GM19395 (cell line): ENCODE measurements around the gene SLC46A1.

Experiments used
- ATAC-seq: cut with Tn5 transposase; IDR thresholded peaks from one replicate; pipeline ENCODE4 v1.9.1; 2021; ENCODE audit warnings: mild to moderate bottlenecking, moderate library complexity; ENCODE audit not compliant: unreplicated experiment

Gene SLC46A1

GRCh38 chr17:28384281-28385036 lies 21.6 kb downstream of the SLC46A1 start:
- ATAC-seq = no peak

- no peak for ATAC-seq
These were observed 24.7 kb downstream of the SLC46A1 start for GRCh38 chr17:28381141-28381825.

DNA sequence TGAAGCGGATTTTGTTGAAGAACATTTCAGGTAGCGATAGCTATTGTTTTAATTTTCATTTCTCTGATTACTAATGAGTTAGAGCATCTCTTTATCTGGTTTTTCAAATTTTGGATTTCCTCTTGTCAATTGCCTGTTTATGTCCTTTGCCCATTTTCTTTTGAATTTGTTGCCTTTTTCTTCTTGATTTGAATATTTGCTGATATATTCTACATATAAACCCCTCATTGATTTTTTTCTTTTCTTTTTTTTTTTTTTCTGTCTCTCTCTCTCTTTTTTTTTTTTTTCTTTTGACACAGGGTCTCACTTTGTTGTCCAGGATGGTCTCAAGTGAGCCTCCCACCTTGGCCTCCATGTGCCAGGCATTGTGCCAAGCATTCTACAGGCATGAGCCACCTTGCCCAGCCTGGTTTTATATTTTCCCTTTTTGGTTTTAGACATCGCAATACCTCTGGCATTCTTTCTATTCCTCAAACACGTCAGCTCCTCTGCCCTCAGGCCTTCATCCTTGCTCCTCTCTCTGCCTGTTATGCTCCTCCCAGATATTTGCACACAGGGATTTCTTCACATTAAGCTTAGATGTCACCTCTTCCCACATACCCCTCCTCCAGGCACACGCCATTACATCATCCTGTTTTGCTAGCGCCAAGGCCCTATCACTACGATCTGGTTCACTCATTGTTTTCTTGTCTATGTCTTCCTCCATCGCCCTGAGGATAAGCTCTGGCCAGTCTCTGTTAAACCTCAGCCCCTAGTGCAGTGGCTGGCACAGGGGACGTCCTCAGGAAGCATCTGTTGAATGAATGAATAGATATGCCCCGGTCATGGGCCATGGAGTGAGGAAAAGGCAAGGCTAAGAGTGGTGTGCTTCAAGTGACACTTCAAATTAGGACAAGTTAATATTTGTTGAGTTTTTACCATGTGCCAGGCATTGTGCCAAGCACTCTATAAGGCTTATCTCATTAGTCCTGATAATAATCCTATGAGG lies 25.9 kb downstream of the SLC46A1 start:
- ATAC-seq = no peak

- ATAC-seq = no peak
These were observed 33.1 kb downstream of the SLC46A1 start for GRCh38 chr17:28372945-28373274.

DNA sequence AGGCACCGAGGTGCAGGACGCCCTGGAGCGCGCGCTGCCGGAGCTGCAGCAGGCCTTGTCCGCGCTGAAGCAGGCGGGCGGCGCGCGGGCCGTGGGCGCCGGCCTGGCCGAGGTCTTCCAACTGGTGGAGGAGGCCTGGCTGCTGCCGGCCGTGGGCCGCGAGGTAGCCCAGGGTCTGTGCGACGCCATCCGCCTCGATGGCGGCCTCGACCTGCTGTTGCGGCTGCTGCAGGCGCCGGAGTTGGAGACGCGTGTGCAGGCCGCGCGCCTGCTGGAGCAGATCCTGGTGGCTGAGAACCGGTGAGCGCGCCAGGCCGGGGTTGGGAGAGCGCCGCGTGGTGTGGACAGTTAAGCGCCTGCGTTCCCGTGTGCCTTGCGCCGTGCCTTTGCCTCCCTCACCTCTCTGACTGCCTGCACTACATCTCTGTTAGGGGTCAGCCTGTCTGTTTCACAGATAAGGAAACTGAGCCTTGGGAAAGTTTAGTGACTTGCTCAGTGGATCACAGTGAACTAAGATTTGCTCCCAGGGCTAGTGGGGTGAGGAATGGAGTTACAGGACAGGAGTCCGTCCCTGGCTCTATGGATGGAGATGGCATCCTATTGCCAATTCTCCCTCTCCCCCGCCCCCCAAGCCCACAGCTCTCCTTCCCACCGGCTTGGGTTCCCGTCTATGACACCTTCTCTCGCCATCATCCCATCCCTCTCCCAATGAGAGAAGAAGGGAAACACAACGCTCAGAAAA lies 33.6 kb downstream of the SLC46A1 start:
- ATAC-seq = peak; percentile 21

DNA sequence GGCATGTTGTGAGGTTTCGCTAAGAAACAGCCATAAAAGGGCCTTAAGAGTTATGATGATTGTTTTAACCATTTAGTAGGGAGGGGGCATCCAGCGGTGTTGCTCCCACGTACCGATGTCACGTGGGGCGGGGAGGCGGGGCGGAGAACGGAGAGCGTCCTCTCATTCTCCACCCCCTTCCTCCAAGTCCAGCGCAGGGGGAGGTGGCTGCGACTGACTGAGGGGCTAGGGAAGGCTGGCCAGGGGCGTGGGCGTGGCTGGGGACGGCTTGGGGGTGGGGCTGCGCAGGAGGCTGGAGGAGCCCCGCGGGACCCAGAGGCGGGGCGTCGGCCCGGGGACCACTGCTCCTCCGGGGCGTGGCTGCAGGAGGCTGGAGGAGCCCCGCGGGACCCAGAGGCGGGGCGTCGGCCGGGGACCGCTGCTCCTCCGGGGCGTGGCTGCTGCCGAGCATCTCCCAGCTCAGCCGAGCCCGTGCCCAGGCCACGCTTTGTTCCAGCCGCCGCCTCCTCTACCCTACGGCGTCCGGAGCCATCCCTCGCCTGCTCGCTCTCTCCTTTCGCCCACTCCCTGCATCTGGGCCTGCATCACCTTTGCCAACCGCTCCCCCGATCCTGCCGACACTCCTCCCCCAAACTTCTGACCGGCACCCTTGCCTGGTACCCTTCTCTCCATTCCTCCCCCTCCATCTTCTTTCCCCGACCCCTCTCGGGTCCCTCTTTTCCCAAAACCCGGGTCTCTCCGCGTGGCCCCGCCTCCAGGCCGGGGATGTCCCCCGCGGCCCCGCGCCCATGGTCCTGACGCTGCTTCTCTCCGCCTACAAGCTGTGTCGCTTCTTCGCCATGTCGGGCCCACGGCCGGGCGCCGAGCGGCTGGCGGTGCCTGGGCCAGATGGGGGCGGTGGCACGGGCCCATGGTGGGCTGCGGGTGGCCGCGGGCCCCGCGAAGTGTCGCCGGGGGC lies 34.5 kb downstream of the SLC46A1 start, which contains the start of gene SARM1:
SARM1 (plus strand) TSS at position 450 of the 958 bp plus-strand sequence; CDS start at position 789, 339 bp downstream.
- ATAC-seq = peak; percentile 81

DNA sequence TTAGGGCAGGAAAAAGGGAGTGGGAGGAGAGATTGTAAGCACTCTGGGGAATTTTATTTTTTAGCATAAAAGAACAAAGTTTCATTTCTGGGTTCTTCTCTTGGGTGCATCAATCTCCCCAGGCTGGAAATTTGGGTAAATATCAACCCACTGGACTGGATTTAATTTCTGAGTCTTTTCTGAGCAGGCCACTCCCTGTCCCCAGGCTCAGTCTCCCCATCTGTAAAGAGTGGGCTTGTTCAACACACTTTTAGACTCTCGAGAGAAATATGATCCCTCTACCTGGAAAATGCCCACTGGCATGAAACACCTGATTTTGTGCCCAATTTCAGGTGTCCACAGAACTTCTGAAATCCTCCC lies 35.3 kb downstream of the SLC46A1 start:
- ATAC-seq = no peak

GRCh38 chr17:28370035-28370743 lies 35.8 kb downstream of the SLC46A1 start, which contains the start of gene VTN:
Gene VTN, minus strand, starts transcription at chr17:28370307. Its CDS starts 104 bp downstream, at chr17:28370203.
- ATAC-seq = no peak

- ATAC-seq = no peak
These were observed 36.4 kb downstream of the SLC46A1 start for GRCh38 chr17:28369684-28370034.

DNA sequence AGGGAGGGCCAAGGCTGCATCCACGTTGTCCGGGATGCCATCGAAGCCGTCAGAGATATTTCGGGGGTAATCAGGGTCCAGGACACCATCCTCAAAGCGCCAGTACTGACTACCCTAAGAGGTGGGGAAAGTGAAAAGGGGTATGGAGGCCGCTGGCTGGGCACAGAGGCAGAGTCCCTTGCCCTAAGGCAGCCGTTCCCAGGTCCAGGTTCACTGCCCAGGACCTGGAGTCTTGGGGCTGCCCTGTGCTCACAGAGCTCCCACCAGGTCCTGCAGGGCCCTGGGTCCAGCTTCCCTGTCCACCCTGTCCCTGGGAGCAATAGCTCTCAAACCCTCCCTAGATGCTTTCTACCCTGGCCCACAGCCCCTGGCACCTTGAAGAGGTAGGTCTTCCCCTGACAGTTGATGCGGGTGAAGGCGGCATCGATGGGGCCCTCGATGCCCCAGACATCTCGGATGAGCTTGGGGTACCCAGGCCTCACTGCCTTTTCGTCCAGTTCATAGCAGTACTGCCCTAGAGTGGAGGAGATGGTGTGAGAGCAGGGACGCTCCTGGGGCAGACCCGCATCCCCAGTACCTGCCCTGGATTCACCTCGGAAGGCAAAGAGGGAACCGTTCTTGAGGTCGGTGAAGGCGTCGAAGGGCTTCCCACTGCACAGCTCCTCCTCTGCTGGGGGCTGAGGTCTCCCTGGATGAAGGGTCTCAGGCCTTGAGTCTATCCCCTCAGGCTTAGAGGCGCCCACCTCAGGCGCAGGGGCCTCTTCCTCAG lies 36.9 kb downstream of the SLC46A1 start:
- ATAC-seq = no peak

- ATAC-seq = no peak
These were observed 37.6 kb downstream of the SLC46A1 start for GRCh38 chr17:28368306-28368831.

DNA sequence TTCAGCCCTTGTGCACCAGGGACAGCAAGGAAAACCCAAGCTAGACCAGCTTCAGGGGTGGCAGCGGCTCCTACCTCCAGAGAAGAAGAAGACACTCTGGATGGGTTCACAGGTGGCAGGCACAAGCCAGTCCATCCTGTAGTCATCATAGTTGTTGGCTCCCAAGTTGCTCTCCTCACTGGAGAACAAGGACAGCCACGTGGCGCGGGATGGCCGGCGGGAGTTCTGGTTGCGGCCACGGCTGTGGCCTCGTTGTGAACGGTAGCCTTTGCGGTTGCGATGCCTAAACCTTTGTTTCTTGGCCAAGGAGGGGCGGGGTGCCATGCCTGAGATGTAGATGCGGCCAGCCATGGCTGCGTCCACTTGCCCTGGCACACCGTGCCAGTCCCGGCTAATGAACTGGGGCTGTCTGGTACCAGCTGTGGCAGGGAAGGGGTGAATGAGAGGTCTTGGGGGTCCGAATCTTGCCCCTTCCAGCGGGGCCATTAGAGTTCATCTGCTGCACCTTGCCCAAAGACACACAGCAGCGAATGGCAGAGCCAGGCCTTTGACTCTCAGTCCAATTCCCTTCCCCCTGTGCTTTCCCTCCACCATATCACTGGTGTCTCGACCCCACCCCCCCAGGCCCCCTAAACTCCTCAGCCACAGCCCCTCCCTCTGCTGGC lies 38.2 kb downstream of the SLC46A1 start:
- no peak for ATAC-seq

DNA sequence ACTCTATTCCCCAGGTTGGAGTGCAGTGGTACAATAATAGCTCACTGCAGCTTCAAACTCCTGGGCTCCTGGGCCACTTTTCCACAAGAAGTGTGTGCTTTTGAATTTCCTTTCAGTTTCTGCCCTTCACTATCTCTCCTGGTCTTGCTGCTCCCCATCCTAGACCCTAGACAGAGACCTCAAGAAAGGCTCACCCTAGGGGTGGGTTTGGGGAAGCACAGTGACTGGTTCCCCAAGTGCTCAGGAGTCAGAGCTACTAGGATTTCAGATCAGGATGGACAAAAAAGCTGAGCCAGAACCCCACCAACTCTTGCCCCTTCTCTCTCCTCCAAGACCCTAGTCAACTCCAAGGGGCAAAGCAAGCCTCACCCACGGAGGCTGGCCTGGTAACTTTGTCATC lies 39.4 kb downstream of the SLC46A1 start:
- no peak for ATAC-seq

- ATAC-seq = no peak
These were observed 40.5 kb downstream of the SLC46A1 start for GRCh38 chr17:28365487-28365886.

GRCh38 chr17:28364665-28365363 lies 41.2 kb downstream of the SLC46A1 start, which contains the start of gene SEBOX:
Gene SEBOX, minus strand, starts transcription at chr17:28365199. Its CDS starts 48 bp downstream, at chr17:28365151.
- ATAC-seq = no peak

DNA sequence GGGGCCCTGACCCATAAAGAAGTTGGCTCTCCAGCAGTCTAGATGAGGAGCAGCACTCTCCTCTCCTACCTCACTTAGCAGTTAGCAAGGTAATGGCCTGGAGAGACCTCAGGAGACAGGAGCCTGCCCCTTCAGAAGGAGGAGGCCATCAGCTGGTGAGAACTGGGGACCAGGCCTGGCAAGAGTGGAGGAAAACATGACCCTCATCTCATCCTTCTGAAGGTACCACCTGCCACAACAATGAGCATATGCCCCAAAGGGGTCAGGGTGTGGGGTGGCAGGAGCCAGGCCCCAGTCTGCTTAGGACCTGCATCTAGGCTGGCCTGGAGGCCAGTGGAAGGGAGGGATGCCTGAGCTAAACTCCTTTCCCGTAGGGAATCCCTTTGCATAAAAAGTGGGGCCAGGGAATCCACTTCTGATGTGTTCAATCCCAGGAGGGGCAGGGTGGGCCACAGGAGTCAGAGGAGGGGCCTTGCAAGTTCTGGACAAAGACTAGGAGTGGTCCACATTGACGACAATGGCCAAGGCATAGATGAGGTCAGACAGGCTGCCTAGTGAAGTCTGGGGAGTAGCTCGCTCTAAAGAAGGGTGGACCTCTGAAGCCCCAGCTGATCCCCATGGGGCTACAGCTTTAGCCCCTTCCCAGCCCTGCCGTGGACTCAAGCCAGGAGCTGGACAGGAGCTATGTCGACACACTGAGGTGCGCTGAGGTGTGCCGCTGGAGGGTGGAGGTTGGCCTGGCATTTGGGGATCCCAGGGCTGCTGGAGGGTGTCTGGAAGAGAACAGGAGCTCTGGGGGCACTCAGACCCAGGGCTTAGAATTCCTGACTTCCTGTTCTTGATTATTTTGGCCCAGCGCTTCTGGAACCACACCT lies 42.0 kb downstream of the SLC46A1 start:
- no peak for ATAC-seq
